GM10266 (cell line): Measurements from ENCODE around the gene GCG.
A peak's percentile ranks its signal among the peaks of the same experiment; 100 is the strongest.

Experiments
- DNase-seq: peaks from one replicate; pipeline ENCODE4 v3.0.0; 2012; ENCODE audit errors: extremely low spot score
- CTCF ChIP-seq: IDR thresholded peaks from 2 replicates; pipeline ENCODE4 v1.5.1; 2012; ENCODE audit warnings: mild to moderate bottlenecking, low read depth; ENCODE audit not compliant: control insufficient read depth, insufficient read depth; ENCODE audit errors: missing control alignments

Gene GCG

GRCh38 chr2:162153608-162154224, 1.7 kb upstream of the GCG start:
- peak; percentile 32 for DNase-seq
- peak; percentile 79 for TF ChIP-seq CTCF

GRCh38 chr2:162149940-162150339, 2.1 kb downstream of the GCG start:
- TF ChIP-seq CTCF = no peak
- no peak for DNase-seq

- no peak for DNase-seq
- TF ChIP-seq CTCF = no peak
Observed at GRCh38 chr2:162149466-162149865, 2.6 kb downstream of the GCG start.

- no peak for DNase-seq
- no peak for TF ChIP-seq CTCF
Observed at GRCh38 chr2:162148956-162149355, 3.1 kb downstream of the GCG start.

GRCh38 chr2:162143969-162144368, 8.1 kb downstream of the GCG start:
- no peak for TF ChIP-seq CTCF
- no peak for DNase-seq

- no peak for TF ChIP-seq CTCF
- DNase-seq = no peak
Observed at GRCh38 chr2:162138310-162138709, 13.7 kb downstream of the GCG start.

- no peak for DNase-seq
- no peak for TF ChIP-seq CTCF
Observed at GRCh38 chr2:162127422-162127821, 24.6 kb downstream of the GCG start.
